ENCODE results near the gene NTN5.

GRCh38 chr19:48646001-48646721, 26.7 kb downstream of the NTN5 start, which contains the start of gene CA11:
- TF ChIP-seq, protein P1, sequence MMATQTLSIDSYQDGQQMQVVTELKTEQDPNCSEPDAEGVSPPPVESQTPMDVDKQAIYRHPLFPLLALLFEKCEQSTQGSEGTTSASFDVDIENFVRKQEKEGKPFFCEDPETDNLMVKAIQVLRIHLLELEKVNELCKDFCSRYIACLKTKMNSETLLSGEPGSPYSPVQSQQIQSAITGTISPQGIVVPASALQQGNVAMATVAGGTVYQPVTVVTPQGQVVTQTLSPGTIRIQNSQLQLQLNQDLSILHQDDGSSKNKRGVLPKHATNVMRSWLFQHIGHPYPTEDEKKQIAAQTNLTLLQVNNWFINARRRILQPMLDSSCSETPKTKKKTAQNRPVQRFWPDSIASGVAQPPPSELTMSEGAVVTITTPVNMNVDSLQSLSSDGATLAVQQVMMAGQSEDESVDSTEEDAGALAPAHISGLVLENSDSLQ (IDR thresholded peaks at IDR 0.05): no peak
- TF ChIP-seq ARNT (IDR thresholded peaks at IDR 0.05) (no peak), SUZ12 (IDR thresholded peaks at IDR 0.05) (no peak), LEF1 (IDR thresholded peaks at IDR 0.05; ENCODE audit: borderline replicate concordance) (no peak), HDGF (IDR thresholded peaks at IDR 0.05; ENCODE audit: borderline replicate concordance) (no peak), BHLHE40 (IDR thresholded peaks at IDR 0.05; ENCODE audit: borderline replicate concordance) (no peak), CTBP1 (IDR thresholded peaks at IDR 0.05; ENCODE audit: borderline replicate concordance) (no peak), NFRKB (IDR thresholded peaks at IDR 0.05) (no peak), TARDBP (IDR thresholded peaks at IDR 0.05) (no peak)

All from HEK293T (cell line).